Panc1 (cell line): Measurements from ENCODE around the gene MAN2C1. TPM values are rescaled to one million over a fixed set of nuclear protein-coding genes. Genes with fewer than 3 reads are reported as not detected.

Experiments used
- ATAC-seq: fragments of 200-7000 bp; cut with Tn5 transposase; 2 replicates; pipeline ENCODE4 v1.9.1; 2020; ENCODE audit warnings: mild to moderate bottlenecking, moderate library complexity
- BruUV-seq: library from RNA; stranded (reverse); fragments of 400-500 nt; replicated peaks from 2 replicates; lab custom pipeline; 2021; lab: Mats Ljungman, UMichigan
- CTCF ChIA-PET: fragments of 300-600 bp; sonication (Branson Sonifier 250); formaldehyde crosslinking; loops from one replicate; lab custom pipeline; 2022; ENCODE audit warnings: antibody characterized with exemption; lab: Charles Lee
- POLR2A ChIA-PET: fragments of 300-600 bp; sonication (Branson Sonifier 250); formaldehyde crosslinking; loops from one replicate; lab custom pipeline; 2022; ENCODE audit warnings: antibody characterized with exemption; lab: Charles Lee
- DNase-seq: peaks from one replicate; pipeline ENCODE4 v3.0.0-alpha.2; 2010; ENCODE audit warnings: low read depth, low spot score
- H3K27ac ChIP-seq: 2 replicates; pipeline ENCODE4 v1.5.1; 2011; ENCODE audit warnings: mild to moderate bottlenecking, low read length, inconsistent platforms
- H3K27me3 ChIP-seq: fragments of 200-500 bp; sonication (Bioruptor generic); 2 replicates; pipeline ENCODE4 v1.6.0; 2014; ENCODE audit warnings: low read length, inconsistent platforms; ENCODE audit not compliant: control insufficient read depth, insufficient read depth
- H3K36me3 ChIP-seq: fragments of 200-500 bp; sonication (Bioruptor generic); 2 replicates; pipeline ENCODE4 v1.5.1; 2014; ENCODE audit warnings: inconsistent platforms, mild to moderate bottlenecking, low read length, moderate library complexity; ENCODE audit not compliant: control insufficient read depth, insufficient read depth
- H3K4me1 ChIP-seq: 2 replicates; pipeline ENCODE4 v1.5.1; 2011; ENCODE audit warnings: inconsistent platforms, mild to moderate bottlenecking, low read length, moderate library complexity; ENCODE audit not compliant: control insufficient read depth, insufficient read depth
- H3K4me3 ChIP-seq, 2 experiments: 2 replicates each; pipeline ENCODE4 v1.5.1; 2011 to 2012; ENCODE audit warnings: low read depth in 2 of 2, low read length in 2 of 2, mild to moderate bottlenecking in 2 of 2, inconsistent platforms in 1 of 2, moderate library complexity in 1 of 2
- H3K9me3 ChIP-seq: fragments of 200-500 bp; sonication (Bioruptor generic); 2 replicates; pipeline ENCODE4 v1.5.1; 2014; ENCODE audit warnings: low read depth, mild to moderate bottlenecking, inconsistent platforms, low read length, moderate library complexity; ENCODE audit not compliant: control insufficient read depth, insufficient read depth
- POLR2AphosphoS5 ChIP-seq: IDR thresholded peaks from 2 replicates; pipeline ENCODE4 v1.6.1; 2012; ENCODE audit warnings: mild to moderate bottlenecking, low read depth, low read length, moderate library complexity
- SIN3A ChIP-seq: IDR thresholded peaks from 2 replicates; pipeline ENCODE4 v1.6.1; 2012; ENCODE audit warnings: low read depth, mild to moderate bottlenecking, low read length, moderate library complexity, borderline replicate concordance; ENCODE audit not compliant: insufficient read depth
- TCF7L2 ChIP-seq: IDR thresholded peaks from 2 replicates; pipeline ENCODE4 v1.6.1; 2011; ENCODE audit warnings: mild to moderate bottlenecking, low read depth, low read length, inconsistent platforms
- in situ Hi-C: cut with HindIII; loops from 2 replicates; pipeline ENCODE4 v1.10.0; 2016; ENCODE audit warnings: low sequenced_read_pairs, low pct_unique_long_range_greater_than_20kb
- intact Hi-C: fragments of 100-400 bp; cut with micrococcal nuclease; formaldehyde crosslinking; loops from one replicate; pipeline ENCODE4 v1.10.0; 2022; ENCODE audit not compliant: unreplicated experiment
- total RNA-seq: library from RNA; stranded (reverse); gene quantifications from one replicate; pipeline ENCODE4 v1.2.1, GENCODE V29; 2021; ENCODE audit not compliant: unreplicated experiment
- TF ChIP-seq, protein P1 (sequence below), 2 experiments: IDR thresholded peaks; 2 replicates each; pipeline ENCODE4 v1.6.1; 2011 to 2012; ENCODE audit warnings: low read depth in 2 of 2, control low read depth in 1 of 2, low read length in 1 of 2, mild to moderate bottlenecking in 1 of 2, moderate library complexity in 1 of 2; ENCODE audit not compliant: insufficient read depth in 1 of 2
- TF ChIP-seq, protein P2 (sequence below): fragments of 450-650 bp; IDR thresholded peaks from 2 replicates; pipeline ENCODE4 v1.5.1; 2017; ENCODE audit warnings: mild to moderate bottlenecking

Gene MAN2C1
- total RNA-seq, 1 experiment from 2014 or later: 127 TPM

DNA sequence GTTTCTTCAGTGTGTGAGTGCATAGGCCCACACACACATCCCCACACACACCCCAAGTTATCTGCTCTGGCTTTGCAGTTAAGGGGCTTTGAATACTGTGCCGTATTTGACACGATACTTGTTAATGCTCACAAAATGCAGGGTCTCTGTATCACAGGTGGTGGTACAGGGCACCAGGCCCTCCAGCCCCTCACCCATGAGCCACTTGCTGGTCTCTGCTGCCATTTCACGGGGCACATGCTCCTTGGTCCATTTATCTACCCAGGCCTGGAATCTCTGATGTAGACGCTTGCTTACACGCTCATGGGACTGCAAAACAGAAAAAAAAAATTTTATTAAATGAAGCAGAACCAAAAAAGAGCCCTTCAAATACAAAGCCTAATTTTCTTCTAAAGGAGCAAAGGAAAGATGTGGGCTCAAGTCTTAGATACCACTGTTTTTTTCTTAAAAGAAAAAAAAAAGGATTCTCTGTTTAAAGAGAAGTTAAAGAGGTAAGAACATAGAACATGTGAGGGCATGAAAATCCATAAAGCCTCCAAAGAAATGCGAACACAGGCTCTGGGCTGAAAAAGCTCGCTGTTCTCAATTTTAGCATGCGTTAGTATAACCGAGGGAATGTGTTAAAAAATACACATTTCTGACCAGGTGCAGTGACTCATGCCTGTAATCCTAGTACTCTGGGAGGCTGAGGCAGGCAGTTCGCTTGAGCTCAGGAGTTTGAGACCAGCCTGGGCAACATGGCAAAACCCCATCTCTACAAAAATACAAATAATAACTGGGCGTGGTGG, 3.7 kb upstream of the MAN2C1 start:
- Histone ChIP-seq H3K36me3 (peaks cover 31% of the 10 kb centered on the region), H3K4me3 (no peak overlapping the region), H3K9me3 (no peaks in the 10 kb centered on the region), H3K27me3 (no peaks in the 10 kb centered on the region), H3K27ac (no peak overlapping the region), H3K4me1 (peaks cover 15% of the 10 kb centered on the region)
- intact Hi-C loops: no loop called here
- TF ChIP-seq SIN3A (no peak), TCF7L2 (no peak), POLR2AphosphoS5 (no peak)
- TF ChIP-seq, protein P1, sequence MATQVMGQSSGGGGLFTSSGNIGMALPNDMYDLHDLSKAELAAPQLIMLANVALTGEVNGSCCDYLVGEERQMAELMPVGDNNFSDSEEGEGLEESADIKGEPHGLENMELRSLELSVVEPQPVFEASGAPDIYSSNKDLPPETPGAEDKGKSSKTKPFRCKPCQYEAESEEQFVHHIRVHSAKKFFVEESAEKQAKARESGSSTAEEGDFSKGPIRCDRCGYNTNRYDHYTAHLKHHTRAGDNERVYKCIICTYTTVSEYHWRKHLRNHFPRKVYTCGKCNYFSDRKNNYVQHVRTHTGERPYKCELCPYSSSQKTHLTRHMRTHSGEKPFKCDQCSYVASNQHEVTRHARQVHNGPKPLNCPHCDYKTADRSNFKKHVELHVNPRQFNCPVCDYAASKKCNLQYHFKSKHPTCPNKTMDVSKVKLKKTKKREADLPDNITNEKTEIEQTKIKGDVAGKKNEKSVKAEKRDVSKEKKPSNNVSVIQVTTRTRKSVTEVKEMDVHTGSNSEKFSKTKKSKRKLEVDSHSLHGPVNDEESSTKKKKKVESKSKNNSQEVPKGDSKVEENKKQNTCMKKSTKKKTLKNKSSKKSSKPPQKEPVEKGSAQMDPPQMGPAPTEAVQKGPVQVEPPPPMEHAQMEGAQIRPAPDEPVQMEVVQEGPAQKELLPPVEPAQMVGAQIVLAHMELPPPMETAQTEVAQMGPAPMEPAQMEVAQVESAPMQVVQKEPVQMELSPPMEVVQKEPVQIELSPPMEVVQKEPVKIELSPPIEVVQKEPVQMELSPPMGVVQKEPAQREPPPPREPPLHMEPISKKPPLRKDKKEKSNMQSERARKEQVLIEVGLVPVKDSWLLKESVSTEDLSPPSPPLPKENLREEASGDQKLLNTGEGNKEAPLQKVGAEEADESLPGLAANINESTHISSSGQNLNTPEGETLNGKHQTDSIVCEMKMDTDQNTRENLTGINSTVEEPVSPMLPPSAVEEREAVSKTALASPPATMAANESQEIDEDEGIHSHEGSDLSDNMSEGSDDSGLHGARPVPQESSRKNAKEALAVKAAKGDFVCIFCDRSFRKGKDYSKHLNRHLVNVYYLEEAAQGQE (IDR thresholded peaks at IDR 0.05; ENCODE audit: insufficient read depth in 1 of 2, low read depth in 2 of 2, low read length in 1 of 2): no peak
- TF ChIP-seq, protein P2, sequence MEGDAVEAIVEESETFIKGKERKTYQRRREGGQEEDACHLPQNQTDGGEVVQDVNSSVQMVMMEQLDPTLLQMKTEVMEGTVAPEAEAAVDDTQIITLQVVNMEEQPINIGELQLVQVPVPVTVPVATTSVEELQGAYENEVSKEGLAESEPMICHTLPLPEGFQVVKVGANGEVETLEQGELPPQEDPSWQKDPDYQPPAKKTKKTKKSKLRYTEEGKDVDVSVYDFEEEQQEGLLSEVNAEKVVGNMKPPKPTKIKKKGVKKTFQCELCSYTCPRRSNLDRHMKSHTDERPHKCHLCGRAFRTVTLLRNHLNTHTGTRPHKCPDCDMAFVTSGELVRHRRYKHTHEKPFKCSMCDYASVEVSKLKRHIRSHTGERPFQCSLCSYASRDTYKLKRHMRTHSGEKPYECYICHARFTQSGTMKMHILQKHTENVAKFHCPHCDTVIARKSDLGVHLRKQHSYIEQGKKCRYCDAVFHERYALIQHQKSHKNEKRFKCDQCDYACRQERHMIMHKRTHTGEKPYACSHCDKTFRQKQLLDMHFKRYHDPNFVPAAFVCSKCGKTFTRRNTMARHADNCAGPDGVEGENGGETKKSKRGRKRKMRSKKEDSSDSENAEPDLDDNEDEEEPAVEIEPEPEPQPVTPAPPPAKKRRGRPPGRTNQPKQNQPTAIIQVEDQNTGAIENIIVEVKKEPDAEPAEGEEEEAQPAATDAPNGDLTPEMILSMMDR: no peak
- POLR2A ChIA-PET: no interaction called here
- ATAC-seq: no peak
- no TSS peak for BruUV-seq
- CTCF ChIA-PET: no interaction called here
- DNase-seq: no peak
- in situ Hi-C loops: no loop called here

DNA sequence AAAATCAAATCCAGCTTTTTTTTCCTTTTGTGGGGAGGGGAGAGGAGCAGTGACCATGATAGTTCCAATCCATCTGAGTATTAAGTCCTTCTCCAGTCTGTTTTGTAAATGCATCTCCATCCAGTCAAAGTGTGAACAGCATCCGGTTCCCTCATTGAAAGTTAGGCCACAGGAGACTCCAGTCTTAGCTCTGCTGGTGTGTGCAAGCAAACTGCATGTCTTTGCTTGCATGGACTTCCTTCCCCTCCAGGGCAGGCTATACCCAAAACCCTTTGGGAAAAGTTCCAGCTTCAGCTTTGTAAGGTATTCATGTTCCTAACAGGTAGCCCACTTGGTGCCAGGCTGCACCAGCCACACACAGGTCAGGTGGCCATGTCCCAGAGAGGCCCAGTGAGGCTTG, 3.1 kb upstream of the MAN2C1 start:
- no peak overlapping the region for H3K4me3 ChIP-seq
- ChIA-PET CTCF (no interaction called here), POLR2A (no interaction called here)
- in situ Hi-C loops (no loop called here), intact Hi-C loops (no loop called here)
- H3K9me3 ChIP-seq: no peaks in the 10 kb centered on the region
- peaks cover 15% of the 10 kb centered on the region for H3K4me1 ChIP-seq
- H3K27ac ChIP-seq: no peak overlapping the region
- ATAC-seq (no peak), DNase-seq (no peak)
- TF ChIP-seq POLR2AphosphoS5 (peak; percentile 24; the same call in 1 of the 2 replicates), SIN3A (no peak)
- TF ChIP-seq, protein P1 (IDR thresholded peaks at IDR 0.05; ENCODE audit: insufficient read depth in 1 of 2, low read depth in 2 of 2, low read length in 1 of 2): no peak
- no TSS peak for BruUV-seq
- H3K27me3 ChIP-seq: no peaks in the 10 kb centered on the region
- peaks cover 31% of the 10 kb centered on the region for H3K36me3 ChIP-seq
